Endothelial cell of umbilical vein (primary cell): ENCODE results near the gene CAMKMT.

Experiments used
- EZH2 ChIP-seq: IDR thresholded peaks from 2 replicates; pipeline ENCODE4 v1.6.1; 2012; ENCODE audit warnings: borderline replicate concordance, low read depth, mild to moderate bottlenecking, moderate library complexity, low read length, inconsistent platforms; ENCODE audit not compliant: severe bottlenecking
- POLR2A ChIP-seq: IDR thresholded peaks from 2 replicates; pipeline ENCODE4 v1.6.1; 2012; ENCODE audit warnings: low read depth, mild to moderate bottlenecking, control low read depth, low read length
- TF ChIP-seq, protein P1 (sequence below), 2 donors: IDR thresholded peaks; 1 replicate in 1 of 2; 2 replicates in 1 of 2; pipeline ENCODE4 v1.5.1; 2011; ENCODE audit warnings: low read length in 2 of 2, mild to moderate bottlenecking in 2 of 2, moderate library complexity in 2 of 2, control low read depth in 1 of 2, inconsistent platforms in 1 of 2, low read depth in 1 of 2; ENCODE audit not compliant: insufficient read depth in 1 of 2; ENCODE audit errors: extremely low read depth in 1 of 2

DNA sequence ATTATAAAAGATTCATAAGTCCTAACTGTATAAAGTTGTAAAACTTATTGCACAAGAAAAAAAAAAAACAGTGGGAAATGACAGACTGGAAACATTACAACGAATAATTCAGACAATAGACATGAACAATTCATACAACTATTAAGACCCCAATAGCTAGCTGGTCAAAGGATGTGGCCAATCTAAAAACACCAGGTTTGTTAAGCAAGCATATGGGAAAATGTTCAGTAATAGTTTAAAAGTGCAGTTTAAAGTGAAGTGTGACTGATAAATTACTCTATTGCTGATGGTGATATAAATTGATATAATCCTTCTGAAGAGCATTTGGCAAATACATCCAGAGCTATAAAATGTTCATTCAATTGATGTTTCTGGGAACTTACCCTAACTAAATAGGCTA, 289.0 kb downstream of the CAMKMT start:
- TF ChIP-seq, protein P1, sequence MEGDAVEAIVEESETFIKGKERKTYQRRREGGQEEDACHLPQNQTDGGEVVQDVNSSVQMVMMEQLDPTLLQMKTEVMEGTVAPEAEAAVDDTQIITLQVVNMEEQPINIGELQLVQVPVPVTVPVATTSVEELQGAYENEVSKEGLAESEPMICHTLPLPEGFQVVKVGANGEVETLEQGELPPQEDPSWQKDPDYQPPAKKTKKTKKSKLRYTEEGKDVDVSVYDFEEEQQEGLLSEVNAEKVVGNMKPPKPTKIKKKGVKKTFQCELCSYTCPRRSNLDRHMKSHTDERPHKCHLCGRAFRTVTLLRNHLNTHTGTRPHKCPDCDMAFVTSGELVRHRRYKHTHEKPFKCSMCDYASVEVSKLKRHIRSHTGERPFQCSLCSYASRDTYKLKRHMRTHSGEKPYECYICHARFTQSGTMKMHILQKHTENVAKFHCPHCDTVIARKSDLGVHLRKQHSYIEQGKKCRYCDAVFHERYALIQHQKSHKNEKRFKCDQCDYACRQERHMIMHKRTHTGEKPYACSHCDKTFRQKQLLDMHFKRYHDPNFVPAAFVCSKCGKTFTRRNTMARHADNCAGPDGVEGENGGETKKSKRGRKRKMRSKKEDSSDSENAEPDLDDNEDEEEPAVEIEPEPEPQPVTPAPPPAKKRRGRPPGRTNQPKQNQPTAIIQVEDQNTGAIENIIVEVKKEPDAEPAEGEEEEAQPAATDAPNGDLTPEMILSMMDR (IDR thresholded peaks at IDR 0.05; ENCODE audit: extremely low read depth in 1 of 2, insufficient read depth in 1 of 2, low read depth in 1 of 2, low read length in 2 of 2) = no peak
- TF ChIP-seq EZH2 = no peak
- TF ChIP-seq POLR2A = no peak
